Thoracic aorta (tissue), 2 donors: ENCODE data around the gene GALNT2. TPM values are rescaled to one million over a fixed set of nuclear protein-coding genes. Genes with fewer than 3 reads are reported as not detected.

Experiments used
- ATAC-seq: fragments of 150-250 bp; one replicate; pipeline ENCODE4 v1.8.0; 2017; ENCODE audit warnings: low read depth; ENCODE audit not compliant: insufficient number of reproducible peaks, low FRiP score
- DNase-seq: peaks from one replicate; pipeline ENCODE4 v3.0.0-alpha.2; 2020; ENCODE audit warnings: low spot score
- H3K27ac ChIP-seq, 2 donors: fragments of 200-600 bp; sonication (generic); 1 replicate in 1 of 2; 2 replicates in 1 of 2; pipeline ENCODE4 v1.5.1; 2016; ENCODE audit warnings: mild to moderate bottlenecking in 2 of 2, moderate library complexity in 2 of 2
- H3K27me3 ChIP-seq: fragments of 200-600 bp; sonication (generic); replicated peaks from 2 replicates; pipeline ENCODE4 v1.6.0; 2016; ENCODE audit warnings: mild to moderate bottlenecking; ENCODE audit not compliant: insufficient read depth
- H3K36me3 ChIP-seq: fragments of 200-600 bp; sonication (generic); one replicate; pipeline ENCODE4 v1.5.1; 2016
- H3K4me1 ChIP-seq, 2 donors: fragments of 200-600 bp; sonication (generic); 1 replicate in 1 of 2; 2 replicates in 1 of 2; pipeline versions ENCODE4 v1.5.1 to v1.6.0; 2016; ENCODE audit warnings: low read depth in 2 of 2, mild to moderate bottlenecking in 1 of 2; ENCODE audit not compliant: control insufficient read depth in 1 of 2
- H3K4me3 ChIP-seq: fragments of 200-600 bp; sonication (generic); 2 replicates; pipeline ENCODE4 v1.5.1; 2016; ENCODE audit warnings: mild to moderate bottlenecking
- H3K9me3 ChIP-seq: fragments of 200-600 bp; sonication (generic); 2 replicates; pipeline ENCODE4 v1.5.1; 2016
- total RNA-seq, 2 donors: library from RNA; depleted of rRNA; stranded (reverse); fragments of >200 nt; gene quantifications; one replicate each; pipeline versions ENCODE4 v1.1.0 to v1.2.3, GENCODE V29; 2016
- TF ChIP-seq, protein P1 (sequence below): fragments of 200-600 bp; sonication (generic); IDR thresholded peaks from one replicate; pipeline ENCODE4 v1.5.1; 2019; ENCODE audit warnings: antibody characterized with exemption

Gene GALNT2
- total RNA-seq, 2 donors from 2014 or later: 113 to 148 TPM

DNA sequence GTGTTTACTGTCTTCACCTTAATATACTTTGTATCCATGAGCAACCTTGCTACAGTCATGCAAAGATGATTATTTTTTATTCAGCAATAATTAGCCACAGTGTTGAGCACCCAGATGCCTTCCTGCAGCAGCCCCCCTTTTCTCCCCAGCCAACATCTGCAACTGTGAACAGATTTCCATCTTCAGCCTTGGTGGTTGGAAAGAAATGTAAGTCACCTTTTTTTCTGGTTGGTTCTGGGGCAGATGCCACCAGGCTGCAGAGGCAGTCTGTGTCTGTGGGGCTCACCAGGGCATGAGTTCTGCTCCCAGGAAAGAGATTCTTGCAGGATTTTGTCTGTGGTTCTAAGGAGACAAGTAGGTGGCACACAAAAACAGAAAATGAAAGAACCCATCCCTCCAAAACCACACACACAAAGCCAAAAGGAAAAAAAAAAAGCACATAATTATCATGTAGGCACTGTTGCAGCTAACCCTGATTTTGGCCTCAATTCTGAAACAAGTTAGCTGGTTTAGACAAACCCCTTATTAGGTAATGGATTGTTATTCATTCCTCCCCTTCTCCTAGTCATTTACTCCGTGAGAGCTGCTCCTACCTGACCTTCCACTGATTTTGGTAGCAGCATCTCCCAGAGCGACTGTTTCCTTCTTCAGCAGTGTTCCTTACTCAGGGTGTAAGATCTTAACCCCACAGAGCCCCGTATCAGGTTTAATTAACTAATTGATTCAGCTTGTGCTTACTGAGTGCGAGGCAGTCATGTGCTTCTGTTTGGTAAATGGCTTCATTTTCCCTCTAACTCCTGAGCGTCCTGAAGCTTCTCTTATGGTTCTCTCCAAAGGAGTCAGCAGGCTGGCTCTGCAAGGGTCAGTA, 36.5 kb downstream of the GALNT2 start:
- H3K27ac ChIP-seq: peak overlapping the region; percentile 62 to 85
- no peaks in the 10 kb centered on the region for H3K36me3 ChIP-seq
- TF ChIP-seq, protein P1, sequence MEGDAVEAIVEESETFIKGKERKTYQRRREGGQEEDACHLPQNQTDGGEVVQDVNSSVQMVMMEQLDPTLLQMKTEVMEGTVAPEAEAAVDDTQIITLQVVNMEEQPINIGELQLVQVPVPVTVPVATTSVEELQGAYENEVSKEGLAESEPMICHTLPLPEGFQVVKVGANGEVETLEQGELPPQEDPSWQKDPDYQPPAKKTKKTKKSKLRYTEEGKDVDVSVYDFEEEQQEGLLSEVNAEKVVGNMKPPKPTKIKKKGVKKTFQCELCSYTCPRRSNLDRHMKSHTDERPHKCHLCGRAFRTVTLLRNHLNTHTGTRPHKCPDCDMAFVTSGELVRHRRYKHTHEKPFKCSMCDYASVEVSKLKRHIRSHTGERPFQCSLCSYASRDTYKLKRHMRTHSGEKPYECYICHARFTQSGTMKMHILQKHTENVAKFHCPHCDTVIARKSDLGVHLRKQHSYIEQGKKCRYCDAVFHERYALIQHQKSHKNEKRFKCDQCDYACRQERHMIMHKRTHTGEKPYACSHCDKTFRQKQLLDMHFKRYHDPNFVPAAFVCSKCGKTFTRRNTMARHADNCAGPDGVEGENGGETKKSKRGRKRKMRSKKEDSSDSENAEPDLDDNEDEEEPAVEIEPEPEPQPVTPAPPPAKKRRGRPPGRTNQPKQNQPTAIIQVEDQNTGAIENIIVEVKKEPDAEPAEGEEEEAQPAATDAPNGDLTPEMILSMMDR: no peak
- ATAC-seq: no peak
- DNase-seq: no peak
- H3K4me3 ChIP-seq: peak overlapping the region; percentile 50
- peaks cover 36 to 69% of the 10 kb centered on the region in 2 donors for H3K4me1 ChIP-seq
- no peaks in the 10 kb centered on the region for H3K9me3 ChIP-seq
- H3K27me3 ChIP-seq: no peaks in the 10 kb centered on the region

DNA sequence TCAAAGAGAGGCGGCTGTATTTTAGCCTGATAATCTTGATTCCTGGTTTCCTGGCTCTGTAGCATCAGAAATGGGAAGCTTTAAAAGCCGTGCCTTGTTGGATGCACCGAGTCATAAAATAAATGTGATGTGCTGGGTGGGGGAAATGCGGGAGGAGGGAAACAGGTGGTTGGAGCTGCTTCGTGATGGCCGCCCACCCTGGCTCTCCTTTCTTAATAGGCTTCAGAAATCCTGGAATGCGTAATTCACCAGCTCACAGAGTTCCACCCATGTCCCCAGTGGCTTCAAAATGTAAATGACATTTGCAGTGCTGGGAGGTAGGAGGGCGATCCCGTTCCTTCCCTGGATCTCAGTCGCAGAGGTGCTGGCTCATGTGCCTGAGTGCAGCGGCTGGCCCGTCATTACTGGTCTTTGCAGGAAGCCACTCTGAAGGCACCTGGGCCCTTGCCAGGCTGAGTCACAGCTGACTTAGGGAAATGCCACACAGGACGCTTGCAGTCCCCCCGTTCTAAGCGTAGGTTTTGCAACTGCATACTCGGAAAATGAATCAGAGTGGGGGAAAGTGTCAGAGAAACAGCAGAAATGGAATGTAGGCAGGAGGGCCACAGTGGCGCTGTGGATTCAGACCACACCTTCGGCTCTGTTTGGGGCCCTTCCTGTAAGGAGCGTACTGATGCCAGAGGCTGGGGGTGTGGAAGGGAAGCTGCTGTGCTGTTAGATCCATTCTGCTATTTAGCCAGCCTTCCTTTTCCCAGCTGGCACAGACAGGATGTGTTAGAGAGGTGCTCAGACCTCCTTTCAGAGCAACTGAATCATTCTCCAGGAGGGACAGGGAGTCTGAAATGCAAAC, 37.6 kb downstream of the GALNT2 start:
- Histone ChIP-seq H3K4me1 (peaks cover 36 to 72% of the 10 kb centered on the region in 2 donors), H3K9me3 (no peaks in the 10 kb centered on the region), H3K27me3 (no peaks in the 10 kb centered on the region), H3K36me3 (no peaks in the 10 kb centered on the region), H3K27ac (peak overlapping the region; percentile 81 to 85), H3K4me3 (peak overlapping the region; percentile 50)
- DNase-seq: peak; percentile 100
- TF ChIP-seq, protein P1: peak; percentile 23
- ATAC-seq: peak; percentile 93

DNA sequence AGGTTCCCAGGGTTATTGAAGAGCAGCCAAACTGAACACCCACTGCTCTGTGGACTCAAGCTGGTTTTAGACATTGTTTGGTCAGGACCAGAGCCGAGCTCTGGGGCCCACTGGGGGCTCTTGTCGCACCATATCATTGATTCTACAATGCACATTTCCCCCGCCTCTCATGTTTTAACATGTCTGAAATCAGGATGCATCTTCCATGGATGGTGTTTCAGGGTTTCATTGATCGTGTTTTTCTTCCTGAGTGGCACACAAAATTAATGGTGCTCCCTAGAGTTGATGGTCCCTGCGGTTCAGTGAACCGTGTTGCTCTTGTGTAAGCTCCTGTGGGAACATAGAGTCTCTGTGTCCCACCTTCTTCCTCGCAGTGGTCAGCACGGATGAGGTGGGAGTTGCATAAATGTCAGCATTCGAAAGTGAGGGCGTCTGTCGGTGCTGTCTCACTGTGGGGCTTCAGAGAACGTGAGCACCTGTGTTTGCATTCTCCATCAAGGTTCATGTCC, 38.3 kb downstream of the GALNT2 start:
- Histone ChIP-seq H3K27ac (peak overlapping the region; percentile 81 to 85), H3K9me3 (no peaks in the 10 kb centered on the region), H3K27me3 (no peaks in the 10 kb centered on the region), H3K36me3 (no peaks in the 10 kb centered on the region), H3K4me1 (peaks cover 36 to 74% of the 10 kb centered on the region in 2 donors), H3K4me3 (peak overlapping the region; percentile 50)
- DNase-seq (no peak), ATAC-seq (no peak)
- TF ChIP-seq, protein P1: no peak

DNA sequence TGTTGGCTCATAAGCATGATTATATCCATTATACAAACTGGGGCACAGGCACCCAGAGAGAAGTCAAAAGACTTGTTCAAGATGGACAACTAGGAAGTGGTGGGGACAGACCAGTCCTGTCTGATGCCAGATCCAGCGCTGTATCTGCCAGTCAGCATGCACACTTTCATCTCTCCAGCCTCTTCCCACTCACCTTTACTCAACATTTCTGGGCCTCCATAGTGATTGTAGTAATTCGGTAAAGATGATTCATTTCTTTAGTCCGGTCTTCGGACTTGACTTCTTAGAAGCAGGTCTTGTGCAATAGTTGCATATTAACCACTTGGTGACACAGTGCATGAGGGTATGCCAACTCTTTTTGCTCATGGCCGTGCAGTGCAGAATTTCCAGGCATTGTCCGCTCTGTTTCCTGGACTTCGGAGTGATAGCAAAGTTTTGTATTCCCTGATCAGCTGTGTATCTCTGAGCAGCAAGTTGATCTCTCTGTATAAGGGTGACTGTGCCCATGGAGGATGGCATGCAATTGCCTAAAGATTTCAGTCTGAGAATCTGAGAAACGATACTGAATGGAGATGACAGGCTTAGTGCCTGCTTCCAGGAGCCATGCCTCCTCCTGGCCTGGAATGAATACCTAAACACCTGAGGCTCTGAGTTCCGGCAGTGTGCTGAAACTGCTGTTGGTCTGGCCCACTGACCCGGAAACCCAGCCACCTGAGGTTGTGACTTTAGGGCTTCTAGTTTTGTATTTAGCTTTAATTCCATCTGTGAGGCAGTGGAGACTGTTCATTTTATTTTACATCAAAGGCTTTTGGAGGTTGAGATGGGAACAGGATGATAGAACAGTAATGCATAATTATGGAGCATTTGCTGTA, 39.0 kb downstream of the GALNT2 start:
- peaks cover 36 to 75% of the 10 kb centered on the region in 2 donors for H3K4me1 ChIP-seq
- no peaks in the 10 kb centered on the region for H3K9me3 ChIP-seq
- peak overlapping the region; percentile 81 to 85 for H3K27ac ChIP-seq
- no peak for DNase-seq
- TF ChIP-seq, protein P1: no peak
- ATAC-seq: no peak
- no peak overlapping the region for H3K4me3 ChIP-seq
- no peaks in the 10 kb centered on the region for H3K27me3 ChIP-seq
- H3K36me3 ChIP-seq: no peaks in the 10 kb centered on the region
